Neural crest cell (in vitro differentiated cells): ENCODE data around the gene RUFY1. TPM values are rescaled to one million over a fixed set of nuclear protein-coding genes. Genes with fewer than 3 reads are reported as not detected.

Experiments used
- DNase-seq: peaks from one replicate; pipeline ENCODE4 v3.0.0; 2021; ENCODE audit warnings: low read depth, mixed read lengths, low spot score
- H3K27ac Mint-ChIP-seq: one replicate; pipeline ENCODE4 v1.8.0; 2021; ENCODE audit warnings: mild to moderate bottlenecking, mixed read lengths; ENCODE audit not compliant: unreplicated experiment
- H3K27me3 Mint-ChIP-seq: 2 replicates; pipeline ENCODE4 v1.8.0; 2021; ENCODE audit warnings: low read depth, mild to moderate bottlenecking, mixed read lengths
- H3K36me3 Mint-ChIP-seq: 2 replicates; pipeline ENCODE4 v1.8.0; 2021; ENCODE audit warnings: low read depth, mild to moderate bottlenecking, mixed read lengths
- H3K4me1 Mint-ChIP-seq: 2 replicates; pipeline ENCODE4 v1.8.0; 2021; ENCODE audit warnings: mixed read lengths
- H3K4me3 Mint-ChIP-seq: one replicate; pipeline ENCODE4 v1.8.0; 2021; ENCODE audit warnings: mild to moderate bottlenecking, mixed read lengths
- H3K9me3 Mint-ChIP-seq: 2 replicates; pipeline ENCODE4 v1.8.0; 2021; ENCODE audit warnings: mixed read lengths
- total RNA-seq: library from RNA; stranded (reverse); gene quantifications from 2 replicates; pipeline ENCODE4 v1.2.1, GENCODE V29; 2021
- TF ChIP-seq, protein P1 (sequence below): fragments of 200-600 bp; sonication (generic); conservative IDR thresholded peaks from 2 replicates; pipeline ENCODE4 v1.5.0; 2021; ENCODE audit warnings: antibody characterized with exemption, mild to moderate bottlenecking

RUFY1 gene
- total RNA-seq, 1 donor from 2014 or later: 54.9 TPM

DNA sequence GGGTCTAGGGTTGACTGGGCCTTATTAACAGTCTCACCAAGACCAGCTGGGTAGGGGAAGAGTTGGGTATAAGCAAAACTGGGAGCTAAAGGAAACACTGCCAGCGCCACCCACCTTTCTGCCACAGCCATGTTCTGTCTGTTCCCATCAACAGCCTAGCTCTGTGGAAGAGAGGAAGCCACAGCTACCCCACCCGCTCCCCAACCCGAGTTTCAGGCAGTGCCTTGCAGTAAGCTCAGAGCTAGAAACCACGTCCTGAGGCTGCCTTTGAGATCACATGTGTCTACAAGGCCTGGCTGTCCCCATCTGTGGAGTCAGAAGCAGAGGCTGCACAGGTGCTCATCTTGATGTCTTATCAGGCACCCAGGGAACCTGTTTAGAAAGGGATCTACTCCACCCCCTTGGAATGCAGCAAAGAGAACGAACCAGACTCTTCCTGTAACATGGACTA is 57.8 kb downstream of the RUFY1 start:
- H3K36me3 Mint-ChIP-seq: peaks cover 28% of the 10 kb centered on the region
- no peak for DNase-seq
- no peaks in the 10 kb centered on the region for H3K9me3 Mint-ChIP-seq
- peaks cover 38% of the 10 kb centered on the region for H3K4me1 Mint-ChIP-seq
- peak overlapping the region; percentile 58 for H3K4me3 Mint-ChIP-seq
- peaks cover 39% of the 10 kb centered on the region for H3K27me3 Mint-ChIP-seq
- H3K27ac Mint-ChIP-seq: no peak overlapping the region
- TF ChIP-seq, protein P1, sequence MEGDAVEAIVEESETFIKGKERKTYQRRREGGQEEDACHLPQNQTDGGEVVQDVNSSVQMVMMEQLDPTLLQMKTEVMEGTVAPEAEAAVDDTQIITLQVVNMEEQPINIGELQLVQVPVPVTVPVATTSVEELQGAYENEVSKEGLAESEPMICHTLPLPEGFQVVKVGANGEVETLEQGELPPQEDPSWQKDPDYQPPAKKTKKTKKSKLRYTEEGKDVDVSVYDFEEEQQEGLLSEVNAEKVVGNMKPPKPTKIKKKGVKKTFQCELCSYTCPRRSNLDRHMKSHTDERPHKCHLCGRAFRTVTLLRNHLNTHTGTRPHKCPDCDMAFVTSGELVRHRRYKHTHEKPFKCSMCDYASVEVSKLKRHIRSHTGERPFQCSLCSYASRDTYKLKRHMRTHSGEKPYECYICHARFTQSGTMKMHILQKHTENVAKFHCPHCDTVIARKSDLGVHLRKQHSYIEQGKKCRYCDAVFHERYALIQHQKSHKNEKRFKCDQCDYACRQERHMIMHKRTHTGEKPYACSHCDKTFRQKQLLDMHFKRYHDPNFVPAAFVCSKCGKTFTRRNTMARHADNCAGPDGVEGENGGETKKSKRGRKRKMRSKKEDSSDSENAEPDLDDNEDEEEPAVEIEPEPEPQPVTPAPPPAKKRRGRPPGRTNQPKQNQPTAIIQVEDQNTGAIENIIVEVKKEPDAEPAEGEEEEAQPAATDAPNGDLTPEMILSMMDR: no peak

DNA sequence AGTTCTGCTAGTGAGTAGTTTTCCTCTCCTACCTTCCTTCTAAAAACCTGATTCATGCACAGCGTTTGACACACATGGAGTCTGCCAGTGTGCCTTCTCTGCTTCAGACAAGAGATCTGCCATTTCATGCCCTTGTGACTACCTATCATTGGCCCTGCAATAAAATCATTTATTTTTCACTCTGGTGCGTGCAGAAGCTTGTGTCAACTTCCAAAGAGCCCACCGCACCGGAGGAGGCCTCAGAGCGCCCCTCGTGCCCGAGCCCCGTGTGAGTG is 59.4 kb downstream of the RUFY1 start:
- Mint-ChIP-seq H3K4me1 (peaks cover 47% of the 10 kb centered on the region), H3K27me3 (peaks cover 48% of the 10 kb centered on the region), H3K9me3 (no peaks in the 10 kb centered on the region), H3K36me3 (peaks cover 39% of the 10 kb centered on the region), H3K27ac (peak overlapping the region; percentile 3), H3K4me3 (peak overlapping the region; percentile 73)
- TF ChIP-seq, protein P1: no peak
- no peak for DNase-seq

DNA sequence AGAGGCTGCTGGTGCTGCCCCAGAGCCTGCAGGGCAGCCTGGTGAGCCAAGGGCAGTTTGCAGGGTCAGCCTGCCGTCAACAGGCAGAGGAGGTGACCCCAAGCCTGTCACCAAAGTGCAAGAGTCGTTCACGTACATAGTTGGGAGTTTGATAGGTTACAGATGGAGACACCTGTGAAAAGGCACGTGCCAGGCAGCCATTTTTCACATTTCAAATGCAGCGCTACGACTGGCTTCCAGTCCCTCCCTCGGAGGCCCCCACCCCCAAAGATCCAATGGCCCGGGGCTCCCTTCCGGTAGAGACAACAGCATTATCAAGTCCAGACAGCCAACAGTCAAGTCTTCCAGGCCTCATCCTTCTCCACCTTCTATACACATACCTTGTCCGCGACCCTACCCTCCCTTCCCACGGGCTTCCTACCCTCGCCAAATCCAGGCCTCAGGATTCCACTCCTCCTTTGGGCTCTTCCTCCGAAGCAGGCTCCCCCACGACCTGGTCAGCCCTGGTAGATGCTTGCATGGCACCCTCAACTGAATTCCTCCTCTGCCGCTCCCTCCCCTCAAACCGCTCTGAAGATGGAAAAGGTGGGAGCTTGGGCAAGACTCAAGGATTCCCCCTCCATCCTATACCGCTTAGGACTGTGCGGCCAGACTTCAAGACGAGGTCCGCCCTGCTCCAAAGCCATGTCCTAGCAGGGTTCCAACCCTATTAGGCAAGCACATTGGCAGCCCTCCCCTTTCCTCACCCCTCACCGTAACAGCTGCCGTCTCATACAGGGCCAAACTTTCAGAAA is 60.0 kb downstream of the RUFY1 start:
- Mint-ChIP-seq H3K27me3 (peaks cover 48% of the 10 kb centered on the region), H3K27ac (no peak overlapping the region), H3K36me3 (peaks cover 41% of the 10 kb centered on the region), H3K4me3 (peak overlapping the region; percentile 73), H3K4me1 (peaks cover 47% of the 10 kb centered on the region), H3K9me3 (no peaks in the 10 kb centered on the region)
- no peak for DNase-seq
- TF ChIP-seq, protein P1: no peak

DNA sequence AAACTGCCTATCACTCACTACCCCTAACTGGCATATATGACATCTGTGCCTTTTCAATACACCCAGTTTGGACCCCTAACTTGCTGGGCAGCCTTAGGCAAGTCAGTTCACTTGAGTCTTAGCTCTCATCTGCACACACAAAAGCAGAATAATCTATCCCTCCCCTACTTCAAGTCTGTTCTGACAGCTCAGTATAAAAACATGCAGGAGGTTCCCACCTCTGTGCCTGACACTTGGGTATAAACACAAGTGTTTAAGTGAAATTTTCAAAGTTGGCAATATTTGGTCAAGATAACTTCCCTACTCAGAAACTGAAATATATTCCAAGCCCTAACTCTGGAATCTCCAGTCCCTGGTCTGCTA is 60.5 kb downstream of the RUFY1 start:
- H3K4me3 Mint-ChIP-seq: peak overlapping the region; percentile 73
- H3K27me3 Mint-ChIP-seq: peaks cover 48% of the 10 kb centered on the region
- H3K27ac Mint-ChIP-seq: no peak overlapping the region
- TF ChIP-seq, protein P1: no peak
- peaks cover 41% of the 10 kb centered on the region for H3K36me3 Mint-ChIP-seq
- DNase-seq: no peak
- H3K9me3 Mint-ChIP-seq: no peaks in the 10 kb centered on the region
- H3K4me1 Mint-ChIP-seq: peaks cover 50% of the 10 kb centered on the region

DNA sequence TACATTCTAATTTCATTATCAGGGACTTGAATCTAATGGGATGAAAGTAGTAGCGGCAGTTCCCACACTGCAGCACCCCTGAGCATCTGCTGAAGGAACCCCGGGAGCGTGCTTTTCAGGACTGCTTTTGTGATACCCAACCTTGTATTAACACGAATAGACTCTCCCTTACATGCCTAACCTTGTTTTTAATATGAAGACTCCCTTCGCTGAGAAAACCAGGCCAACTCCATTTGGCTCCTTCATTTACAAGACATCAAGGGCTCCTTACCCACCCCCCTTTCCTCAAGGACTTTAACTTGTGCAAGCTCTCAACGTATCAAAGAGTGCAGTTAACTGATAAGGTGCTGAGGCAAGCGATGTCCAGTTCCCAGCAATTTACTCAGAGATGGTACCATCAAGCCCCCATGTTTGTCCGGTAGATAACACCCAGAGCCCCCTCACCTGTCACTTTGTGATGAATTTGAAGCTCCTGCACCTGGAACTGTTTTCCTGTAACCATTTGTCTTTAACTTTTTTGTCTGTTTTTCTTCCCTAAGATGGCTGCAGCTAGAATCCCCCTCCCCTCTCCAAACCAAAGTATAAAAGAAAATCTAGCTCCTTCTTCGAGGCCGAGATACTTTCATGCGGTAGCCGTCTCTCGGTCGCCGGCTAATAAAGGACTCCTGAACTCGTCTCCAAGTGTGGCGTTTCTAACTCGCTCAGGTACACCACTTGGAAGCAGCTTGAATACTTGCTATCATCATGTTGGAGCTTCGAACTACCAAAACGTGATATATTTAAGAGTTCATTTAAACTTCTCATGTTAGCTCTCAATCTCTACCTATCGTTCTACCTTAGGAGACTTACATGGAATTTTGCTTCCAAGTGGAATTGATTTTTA is 62.5 kb downstream of the RUFY1 start:
- Mint-ChIP-seq H3K27me3 (peaks cover 50% of the 10 kb centered on the region), H3K36me3 (peaks cover 56% of the 10 kb centered on the region), H3K9me3 (no peaks in the 10 kb centered on the region), H3K4me1 (peaks cover 60% of the 10 kb centered on the region), H3K4me3 (peak overlapping the region; percentile 84), H3K27ac (peak overlapping the region; percentile 25)
- TF ChIP-seq, protein P1: no peak
- DNase-seq: no peak
